ENCODE measurements around the gene ADGRB2.

GRCh38 chr1:31791131-31791858 lies 27.2 kb upstream of the ADGRB2 start:
- TF ChIP-seq CTCF (conservative IDR thresholded peaks at IDR 0.05 in 1 of 2, IDR thresholded peaks at IDR 0.05 in 1 of 2; ENCODE audit: low read depth in 1 of 2, low read length in 2 of 2) (no peak), EZH2 (IDR thresholded peaks at IDR 0.05; ENCODE audit: low read length, missing control alignments) (no peak)
